ENCODE data around the gene RPL28.

The RPL28 gene

GRCh38 chr19:55353803-55354697 lies 31.7 kb upstream of the RPL28 start:
- FAIRE-seq = no peak

- FAIRE-seq = no peak
These were observed 31.0 kb upstream of the RPL28 start, which contains the start of gene COX6B2 for GRCh38 chr19:55354698-55355212. Gene COX6B2 (minus strand): TSS chr19:55354719. CDS start chr19:55354521, 198 bp downstream.

- no peak for FAIRE-seq
These were observed 30.4 kb upstream of the RPL28 start for GRCh38 chr19:55355213-55355821.

- no peak for FAIRE-seq
These were observed 27.2 kb upstream of the RPL28 start for GRCh38 chr19:55358493-55358892.

- no peak for FAIRE-seq
These were observed 26.5 kb upstream of the RPL28 start for GRCh38 chr19:55358943-55359908.

GRCh38 chr19:55360902-55361301 lies 24.8 kb upstream of the RPL28 start:
- FAIRE-seq = no peak

- FAIRE-seq = no peak
These were observed 23.4 kb upstream of the RPL28 start for GRCh38 chr19:55362174-55362989.

- FAIRE-seq = no peak
These were observed 22.6 kb upstream of the RPL28 start, which contains the start of gene GARIN5B for GRCh38 chr19:55362990-55363716. Gene GARIN5B (minus strand): TSS chr19:55363260. CDS start chr19:55363066, 194 bp downstream.

GRCh38 chr19:55365245-55365644 lies 20.5 kb upstream of the RPL28 start:
- FAIRE-seq = no peak

- FAIRE-seq = no peak
These were observed 19.8 kb upstream of the RPL28 start for GRCh38 chr19:55365964-55366363.

- FAIRE-seq = no peak
These were observed 18.9 kb upstream of the RPL28 start for GRCh38 chr19:55366790-55367189.

- FAIRE-seq = no peak
These were observed 17.6 kb upstream of the RPL28 start for GRCh38 chr19:55368106-55368505.

GRCh38 chr19:55368701-55369563 lies 16.8 kb upstream of the RPL28 start:
- no peak for FAIRE-seq

- no peak for FAIRE-seq
These were observed 16.0 kb upstream of the RPL28 start for GRCh38 chr19:55369653-55370304.

GRCh38 chr19:55370305-55370988 lies 15.3 kb upstream of the RPL28 start, which contains the start of gene IL11:
Gene IL11 (minus strand): TSS chr19:55370463. CDS start chr19:55370310, 153 bp downstream.
- no peak for FAIRE-seq

GRCh38 chr19:55372316-55373081 lies 13.2 kb upstream of the RPL28 start:
- no peak for FAIRE-seq

GRCh38 chr19:55373306-55373992 lies 12.3 kb upstream of the RPL28 start:
- no peak for FAIRE-seq

Data from TTC549 (cell line).